Measurements from ENCODE around the gene CFAP126.

DNA sequence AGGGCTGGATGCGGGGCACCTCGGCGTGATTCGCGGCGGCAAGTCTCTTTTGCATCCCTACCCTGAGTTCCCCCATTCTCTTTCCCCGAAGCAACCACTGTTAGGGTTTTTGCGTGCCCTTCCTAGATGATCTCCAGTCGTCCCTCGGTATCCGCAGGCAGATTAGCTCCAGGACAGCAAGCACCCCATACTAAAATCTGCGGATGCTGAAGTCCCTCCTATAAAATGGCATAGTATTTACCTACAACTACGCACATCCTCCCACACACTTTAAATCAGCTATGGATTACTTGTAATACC is 22.8 kb upstream of the CFAP126 start:
- TF ChIP-seq POLR2AphosphoS5 (IDR thresholded peaks at IDR 0.05; ENCODE audit: low read depth, low read length) = no peak; the same call in 1 of the 2 replicates
- TF ChIP-seq SPI1 (IDR thresholded peaks at IDR 0.05; ENCODE audit: low read depth, low read length) = no peak
